Prostate gland (tissue), 2 donors: ENCODE data around the gene RUSC1. TPM values are rescaled to one million over a fixed set of nuclear protein-coding genes. Genes with fewer than 3 reads are reported as not detected.

Experiments used
- DNase-seq: peaks from one replicate; pipeline ENCODE4 v3.0.0-alpha.2; 2019; ENCODE audit warnings: low spot score
- H3K27ac ChIP-seq, 2 donors: fragments of 200-600 bp; sonication (generic); 2 replicates each; pipeline ENCODE4 v1.5.1; 2017 to 2019
- H3K27me3 ChIP-seq: fragments of 200-600 bp; sonication (generic); replicated peaks from 2 replicates; pipeline ENCODE4 v1.5.1; 2019; ENCODE audit not compliant: insufficient read depth
- H3K36me3 ChIP-seq, 2 donors: fragments of 200-600 bp; sonication (generic); 1 replicate in 1 of 2; 2 replicates in 1 of 2; pipeline versions ENCODE4 v1.5.1 to v1.8.1; 2017 to 2019
- H3K4me1 ChIP-seq: fragments of 200-600 bp; sonication (generic); replicated peaks from 2 replicates; pipeline ENCODE4 v1.5.1; 2019
- H3K4me3 ChIP-seq, 2 donors: fragments of 200-600 bp; sonication (generic); 2 replicates each; pipeline ENCODE4 v1.5.1; 2017 to 2019
- H3K9me3 ChIP-seq: fragments of 200-600 bp; sonication (generic); 2 replicates; pipeline ENCODE4 v1.5.1; 2017
- CTCF ChIP-seq, 4 experiments: fragments of 200-600 bp in 2 of 4; fragments of 450-650 bp in 2 of 4; sonication (generic) in 2 of 4; IDR thresholded peaks; 1 replicate in 3 of 4; 2 replicates in 1 of 4; pipeline ENCODE4 v1.5.1; 2016 to 2019; ENCODE audit warnings: antibody characterized with exemption in 4 of 4, mild to moderate bottlenecking in 2 of 4, moderate library complexity in 2 of 4
- POLR2A ChIP-seq: fragments of 450-650 bp; IDR thresholded peaks from one replicate; pipeline ENCODE4 v1.6.1; 2016; ENCODE audit warnings: antibody characterized with exemption, mild to moderate bottlenecking
- POLR2AphosphoS5 ChIP-seq: sonication (generic); formaldehyde crosslinking; IDR thresholded peaks from one replicate; pipeline ENCODE4 v1.6.1; 2017; ENCODE audit warnings: antibody characterized with exemption
- WGBS: methylation state at CpG from one replicate; pipeline ENCODE4 v1.1.5; 2018; 5-methylcytosine and 5-hydroxymethylcytosine counted together
- intact Hi-C: fragments of 100-400 bp; cut with DNase I; formaldehyde crosslinking; loops from one replicate; pipeline ENCODE4 v1.14.2; 2022
- total RNA-seq, 2 donors: library from RNA; depleted of rRNA; stranded (reverse); fragments of >200 nt; gene quantifications; one replicate each; pipeline ENCODE4 v1.1.0, GENCODE V29; 2016

RUSC1 gene
- total RNA-seq, 2 donors from 2014 or later = 34.0 to 35.1 TPM

GRCh38 chr1:155277070-155277901 lies 43.4 kb upstream of the RUSC1 start, which contains the start of gene HCN3:
HCN3 (plus strand) TSS chr1:155277463; CDS start chr1:155277591, 128 bp downstream.
- peak; percentile 97 for DNase-seq
- under 1% methylated on average over 40 of the region's 68 CpGs for WGBS
- Histone ChIP-seq H3K4me3 (peak within 1 kb of the TSS; percentile 56 to 64), H3K27ac (peak within 1 kb of the TSS; percentile 76 to 83), H3K4me1 (peaks cover 4% of the 10 kb centered on the region), H3K27me3 (no peaks in the 10 kb centered on the region), H3K36me3 (no peaks in the 10 kb centered on the region), H3K9me3 (no peaks in the 10 kb centered on the region)
- intact Hi-C loops = loop anchor here (5.0 to 10.0 kb wide), 3 partner anchors 228 to 315 kb away; partner anchors contain the start of gene ASH1L
- TF ChIP-seq CTCF (IDR thresholded peaks at IDR 0.05) (peak; percentile 74 to 85 (median 78)), POLR2A (no peak), POLR2AphosphoS5 (peak; percentile 87)

- TF ChIP-seq CTCF (IDR thresholded peaks at IDR 0.05) (peak in 2 of 4 experiments; percentile 28 to 39), POLR2AphosphoS5 (no peak)
- 2% methylated on average over 28 of the region's 29 CpGs for WGBS
- H3K27ac ChIP-seq = peak overlapping the region; percentile 76 to 83
- intact Hi-C loops = loop anchor here (5.0 to 10.0 kb wide), 3 partner anchors 227 to 314 kb away; partner anchors contain the start of gene ASH1L
- no peaks in the 10 kb centered on the region for H3K9me3 ChIP-seq
- H3K36me3 ChIP-seq = no peaks in the 10 kb centered on the region
- peak overlapping the region; percentile 56 to 64 for H3K4me3 ChIP-seq
- H3K4me1 ChIP-seq = peaks cover 4% of the 10 kb centered on the region
- no peaks in the 10 kb centered on the region for H3K27me3 ChIP-seq
- peak; percentile 26 for DNase-seq
These were observed 42.6 kb upstream of the RUSC1 start for GRCh38 chr1:155277902-155278688.

GRCh38 chr1:155278689-155279160 lies 42.0 kb upstream of the RUSC1 start:
- WGBS = 61% methylated on average over 10 of the region's 10 CpGs
- intact Hi-C loops = loop anchor here (5.0 to 10.0 kb wide), 3 partner anchors 226 to 314 kb away; partner anchors contain the start of gene ASH1L
- Histone ChIP-seq H3K4me1 (peaks cover 4% of the 10 kb centered on the region), H3K27me3 (no peaks in the 10 kb centered on the region), H3K36me3 (no peaks in the 10 kb centered on the region), H3K4me3 (no peak overlapping the region), H3K9me3 (no peaks in the 10 kb centered on the region), H3K27ac (no peak overlapping the region)
- DNase-seq = no peak
- TF ChIP-seq POLR2AphosphoS5 (no peak), POLR2A (no peak), CTCF (IDR thresholded peaks at IDR 0.05) (no peak)

GRCh38 chr1:155279268-155279667 lies 41.4 kb upstream of the RUSC1 start:
- no peaks in the 10 kb centered on the region for H3K27me3 ChIP-seq
- intact Hi-C loops = loop anchor here (5.0 to 10.0 kb wide), 3 partner anchors 226 to 313 kb away; partner anchors contain the start of gene ASH1L
- H3K4me3 ChIP-seq = no peak overlapping the region
- WGBS = 90% methylated on average over 2 of the region's 2 CpGs
- no peak for DNase-seq
- H3K36me3 ChIP-seq = no peaks in the 10 kb centered on the region
- no peaks in the 10 kb centered on the region for H3K9me3 ChIP-seq
- TF ChIP-seq CTCF (IDR thresholded peaks at IDR 0.05) = no peak
- no peak for TF ChIP-seq POLR2A
- TF ChIP-seq POLR2AphosphoS5 = no peak
- H3K27ac ChIP-seq = no peak overlapping the region
- H3K4me1 ChIP-seq = peaks cover 4% of the 10 kb centered on the region
